ENCODE results near the gene CDC34. TPM values are rescaled to one million over a fixed set of nuclear protein-coding genes. Genes with fewer than 3 reads are reported as not detected.

Gene CDC34
- total RNA-seq, 1 experiment from 2014 or later: 93.3 TPM

GRCh38 chr19:577439-578392, 46.2 kb downstream of the CDC34 start:
- Histone ChIP-seq H3K27me3 (ENCODE audit: insufficient read depth, low read depth) (no peaks in the 10 kb centered on the region), H2AFZ (no peak overlapping the region), H3K4me2 (no peak overlapping the region), H3K27ac (no peak overlapping the region), H3K36me3 (ENCODE audit: low read depth) (no peaks in the 10 kb centered on the region; the same call in 1 of the 2 replicates), H3K9me3 (ENCODE audit: insufficient read depth, low read depth) (no peaks in the 10 kb centered on the region), H3F3A (ENCODE audit: insufficient read depth, low read depth) (peaks cover 39% of the 10 kb centered on the region), H4K20me1 (ENCODE audit: insufficient read depth) (peaks cover 75% of the 10 kb centered on the region), H3K9me2 (ENCODE audit: insufficient read depth) (no peaks in the 10 kb centered on the region), H3K4me1 (replicated peaks; ENCODE audit: insufficient read depth) (peaks cover 35% of the 10 kb centered on the region), H3K79me2 (ENCODE audit: low read depth) (peaks cover 76% of the 10 kb centered on the region), H3K4me3 (no peak overlapping the region)
- ChIA-PET CTCF (no interaction called here), POLR2A (ENCODE audit: unreplicated experiment) (no interaction called here)
- BruUV-seq (replicated peaks): no TSS peak
- TF ChIP-seq EZH2 (IDR thresholded peaks at IDR 0.05; ENCODE audit: low read depth) (no peak), CTCF (conservative IDR thresholded peaks at IDR 0.05) (no peak)
- intact Hi-C loops (cut with micrococcal nuclease; ENCODE audit: unreplicated experiment): loop anchor here (10.0 kb wide), 1 partner anchor 347 kb away; the partner anchor contains the start of gene ARID3A
- no peak for DNase-seq

GRCh38 chr19:579111-579841, 47.7 kb downstream of the CDC34 start:
- H3K36me3 ChIP-seq (ENCODE audit: low read depth): no peaks in the 10 kb centered on the region; the same call in 1 of the 2 replicates
- no peak overlapping the region for H3K27ac ChIP-seq
- H3K4me1 ChIP-seq (replicated peaks; ENCODE audit: insufficient read depth): peaks cover 30% of the 10 kb centered on the region
- H2AFZ ChIP-seq: no peak overlapping the region
- H3K4me2 ChIP-seq: no peak overlapping the region
- ChIA-PET CTCF (no interaction called here), POLR2A (ENCODE audit: unreplicated experiment) (no interaction called here)
- no peak for TF ChIP-seq EZH2 (IDR thresholded peaks at IDR 0.05; ENCODE audit: low read depth)
- no peak for TF ChIP-seq CTCF (conservative IDR thresholded peaks at IDR 0.05)
- no peak for DNase-seq
- H3K79me2 ChIP-seq (ENCODE audit: low read depth): peaks cover 60% of the 10 kb centered on the region
- H4K20me1 ChIP-seq (ENCODE audit: insufficient read depth): peaks cover 86% of the 10 kb centered on the region
- no TSS peak for BruUV-seq (replicated peaks)
- intact Hi-C loops (cut with micrococcal nuclease; ENCODE audit: unreplicated experiment): loop anchor here (10.0 kb wide), 1 partner anchor 346 kb away; the partner anchor contains the start of gene ARID3A
- no peaks in the 10 kb centered on the region for H3K9me3 ChIP-seq (ENCODE audit: insufficient read depth, low read depth)
- H3K27me3 ChIP-seq (ENCODE audit: insufficient read depth, low read depth): no peaks in the 10 kb centered on the region
- no peak overlapping the region for H3K4me3 ChIP-seq
- H3K9me2 ChIP-seq (ENCODE audit: insufficient read depth): no peaks in the 10 kb centered on the region
- H3F3A ChIP-seq (ENCODE audit: insufficient read depth, low read depth): peaks cover 42% of the 10 kb centered on the region

GRCh38 chr19:579842-580155, 48.2 kb downstream of the CDC34 start:
- Histone ChIP-seq H3K36me3 (ENCODE audit: low read depth) (no peaks in the 10 kb centered on the region; the same call in 1 of the 2 replicates), H3F3A (ENCODE audit: insufficient read depth, low read depth) (peaks cover 40% of the 10 kb centered on the region), H3K27ac (no peak overlapping the region), H3K9me2 (ENCODE audit: insufficient read depth) (no peaks in the 10 kb centered on the region), H4K20me1 (ENCODE audit: insufficient read depth) (peaks cover 86% of the 10 kb centered on the region), H3K4me3 (no peak overlapping the region), H3K27me3 (ENCODE audit: insufficient read depth, low read depth) (no peaks in the 10 kb centered on the region), H2AFZ (no peak overlapping the region), H3K4me1 (replicated peaks; ENCODE audit: insufficient read depth) (peaks cover 24% of the 10 kb centered on the region), H3K4me2 (no peak overlapping the region), H3K9me3 (ENCODE audit: insufficient read depth, low read depth) (no peaks in the 10 kb centered on the region), H3K79me2 (ENCODE audit: low read depth) (peaks cover 55% of the 10 kb centered on the region)
- no peak for TF ChIP-seq EZH2 (IDR thresholded peaks at IDR 0.05; ENCODE audit: low read depth)
- no peak for TF ChIP-seq CTCF (conservative IDR thresholded peaks at IDR 0.05)
- intact Hi-C loops (cut with micrococcal nuclease; ENCODE audit: unreplicated experiment): loop anchor here (10.0 kb wide), 1 partner anchor 345 kb away; the partner anchor contains the start of gene ARID3A
- ChIA-PET POLR2A (ENCODE audit: unreplicated experiment) (no interaction called here), CTCF (no interaction called here)
- DNase-seq: no peak
- BruUV-seq (replicated peaks): no TSS peak
